GM12878 (cell line): ENCODE data around the gene NDUFV1. TPM values are rescaled to one million over a fixed set of nuclear protein-coding genes. Genes with fewer than 3 reads are reported as not detected.
A peak's percentile ranks its signal among the peaks of the same experiment; 100 is the strongest.

ENCODE experiments used
- ASH2L ChIP-seq: fragments of 300-600, 200-600 bp; sonication (generic); IDR thresholded peaks from 2 replicates; pipeline ENCODE4 v1.6.1; 2017; ENCODE audit warnings: low read depth, mild to moderate bottlenecking, borderline replicate concordance
- BHLHE40 ChIP-seq, 2 experiments: fragments of 450-650 bp in 1 of 2; IDR thresholded peaks; 2 replicates each; pipeline ENCODE4 v1.6.1; 2011 to 2017; ENCODE audit warnings: low read depth in 2 of 2, borderline replicate concordance in 1 of 2, improper control_type of control experiment in 1 of 2, low read length in 1 of 2, mild to moderate bottlenecking in 1 of 2
- BRCA1 ChIP-seq: IDR thresholded peaks from 2 replicates; pipeline ENCODE4 v1.6.1; 2011; ENCODE audit warnings: low read depth, low read length, improper control_type of control experiment
- CREB1 ChIP-seq: IDR thresholded peaks from 2 replicates; pipeline ENCODE4 v1.6.1; 2012; ENCODE audit warnings: low read depth, mild to moderate bottlenecking, inconsistent platforms
- DPF2 ChIP-seq: fragments of 450-650 bp; IDR thresholded peaks from 2 replicates; pipeline ENCODE4 v1.6.1; 2017; ENCODE audit warnings: mild to moderate bottlenecking
- FOXM1 ChIP-seq: IDR thresholded peaks from 2 replicates; pipeline ENCODE4 v1.6.1; 2012; ENCODE audit warnings: low read depth, mild to moderate bottlenecking, inconsistent platforms, low read length, moderate library complexity
- IKZF2 ChIP-seq, 2 experiments: fragments of 450-650 bp; IDR thresholded peaks; 2 replicates each; pipeline ENCODE4 v1.6.1; 2017; ENCODE audit warnings: mild to moderate bottlenecking in 2 of 2, moderate library complexity in 2 of 2
- MEF2A ChIP-seq: IDR thresholded peaks from 2 replicates; pipeline ENCODE4 v1.6.1; 2011; ENCODE audit warnings: low read depth, mild to moderate bottlenecking, low read length, moderate library complexity; ENCODE audit not compliant: insufficient read depth
- MTA2 ChIP-seq: fragments of 450-650 bp; IDR thresholded peaks from 2 replicates; pipeline ENCODE4 v1.6.1; 2016; ENCODE audit warnings: low read depth, mild to moderate bottlenecking, moderate library complexity
- NBN ChIP-seq: fragments of 450-650 bp; IDR thresholded peaks from 2 replicates; pipeline ENCODE4 v1.6.1; 2016
- NFXL1 ChIP-seq: fragments of 450-650 bp; IDR thresholded peaks from 2 replicates; pipeline ENCODE4 v1.6.1; 2017; ENCODE audit warnings: antibody characterized with exemption, mild to moderate bottlenecking, borderline replicate concordance
- NR2C2 ChIP-seq: IDR thresholded peaks from 2 replicates; pipeline ENCODE4 v1.6.1; 2011; ENCODE audit warnings: borderline replicate concordance, low read depth; ENCODE audit not compliant: control insufficient read depth, insufficient read length
- RAD21 ChIP-seq: IDR thresholded peaks from 2 replicates; pipeline ENCODE4 v1.6.1; 2011; ENCODE audit warnings: mild to moderate bottlenecking, low read depth, low read length, moderate library complexity; ENCODE audit not compliant: insufficient read depth
- RBBP5 ChIP-seq: fragments of 200-600 bp; sonication (generic); conservative IDR thresholded peaks from 2 replicates; pipeline ENCODE4 v1.6.1; 2016
- RUNX3 ChIP-seq: IDR thresholded peaks from 2 replicates; pipeline ENCODE4 v1.6.1; 2012; ENCODE audit warnings: low read length, inconsistent platforms
- SREBF1 ChIP-seq: IDR thresholded peaks from 2 replicates; pipeline ENCODE4 v1.6.1; 2012; ENCODE audit warnings: mild to moderate bottlenecking, low read length
- SRF ChIP-seq, 2 experiments: IDR thresholded peaks; 2 replicates each; pipeline ENCODE4 v1.6.1; 2011; ENCODE audit warnings: low read depth in 2 of 2, low read length in 2 of 2, mild to moderate bottlenecking in 1 of 2, moderate library complexity in 1 of 2
- STAT3 ChIP-seq: IDR thresholded peaks from 2 replicates; pipeline ENCODE4 v1.6.1; 2011; ENCODE audit warnings: low read depth, low read length, improper control_type of control experiment
- TAF1 ChIP-seq: IDR thresholded peaks from 2 replicates; pipeline ENCODE4 v1.6.1; 2011; ENCODE audit warnings: mild to moderate bottlenecking, low read depth, low read length, borderline replicate concordance
- WRNIP1 ChIP-seq: IDR thresholded peaks from 2 replicates; pipeline ENCODE4 v1.6.1; 2011; ENCODE audit warnings: low read depth, low read length, improper control_type of control experiment, borderline replicate concordance
- polyA plus RNA-seq, 11 experiments: library from polyadenylated mRNA; depleted of rRNA in 4 of 11; unstranded in 6 of 11; stranded (reverse) in 5 of 11; fragments of >200 nt; fragmentation: Nextera tagmentation in 4 of 11; fragmentation: Illumina TruSeq in 1 of 11; extraction: Ambion mirVana in 4 of 11; extraction: Trizol in 1 of 11; gene quantifications; 1 replicate in 1 of 11; 2 replicates in 10 of 11; pipeline versions ENCODE4 v1.2.1 to v1.2.3, GENCODE V29; 2011 to 2016; ENCODE audit warnings: inconsistent platforms in 2 of 11, missing spikeins in 2 of 11, low read depth in 1 of 11
- total RNA-seq, 4 experiments: library from RNA; depleted of rRNA in 3 of 4; stranded (reverse); fragments of >200 nt in 3 of 4; fragmentation: Illumina TruSeq in 1 of 4; extraction: Trizol in 1 of 4; gene quantifications; 2 replicates each; pipeline versions ENCODE4 v1.2.1 to v1.2.3, GENCODE V29; 2013 to 2021
- TF ChIP-seq, protein P1 (sequence below): fragments of 450-650 bp; formaldehyde crosslinking; IDR thresholded peaks from 2 replicates; pipeline ENCODE4 v1.4.0; 2022; ENCODE audit warnings: mild to moderate bottlenecking, moderate library complexity
- TF ChIP-seq, protein P2 (sequence below): fragments of 450-650 bp; IDR thresholded peaks from 2 replicates; pipeline ENCODE4 v1.6.1; 2016; ENCODE audit warnings: mild to moderate bottlenecking
- TF ChIP-seq, protein P3 (sequence below): IDR thresholded peaks from 2 replicates; pipeline ENCODE4 v1.6.1; 2012; ENCODE audit warnings: low read depth, low read length, improper control_type of control experiment
- TF ChIP-seq, protein P4 (sequence below): IDR thresholded peaks from 2 replicates; pipeline ENCODE4 v1.6.1; 2012; ENCODE audit warnings: low read depth, low read length, improper control_type of control experiment

NDUFV1 gene
- total and polyA plus RNA-seq, 10 of the 15 experiments (the other 5 are each of a cell fraction or from before 2014, with no cell fraction given): 8.2 to 380 (median 231) TPM

DNA sequence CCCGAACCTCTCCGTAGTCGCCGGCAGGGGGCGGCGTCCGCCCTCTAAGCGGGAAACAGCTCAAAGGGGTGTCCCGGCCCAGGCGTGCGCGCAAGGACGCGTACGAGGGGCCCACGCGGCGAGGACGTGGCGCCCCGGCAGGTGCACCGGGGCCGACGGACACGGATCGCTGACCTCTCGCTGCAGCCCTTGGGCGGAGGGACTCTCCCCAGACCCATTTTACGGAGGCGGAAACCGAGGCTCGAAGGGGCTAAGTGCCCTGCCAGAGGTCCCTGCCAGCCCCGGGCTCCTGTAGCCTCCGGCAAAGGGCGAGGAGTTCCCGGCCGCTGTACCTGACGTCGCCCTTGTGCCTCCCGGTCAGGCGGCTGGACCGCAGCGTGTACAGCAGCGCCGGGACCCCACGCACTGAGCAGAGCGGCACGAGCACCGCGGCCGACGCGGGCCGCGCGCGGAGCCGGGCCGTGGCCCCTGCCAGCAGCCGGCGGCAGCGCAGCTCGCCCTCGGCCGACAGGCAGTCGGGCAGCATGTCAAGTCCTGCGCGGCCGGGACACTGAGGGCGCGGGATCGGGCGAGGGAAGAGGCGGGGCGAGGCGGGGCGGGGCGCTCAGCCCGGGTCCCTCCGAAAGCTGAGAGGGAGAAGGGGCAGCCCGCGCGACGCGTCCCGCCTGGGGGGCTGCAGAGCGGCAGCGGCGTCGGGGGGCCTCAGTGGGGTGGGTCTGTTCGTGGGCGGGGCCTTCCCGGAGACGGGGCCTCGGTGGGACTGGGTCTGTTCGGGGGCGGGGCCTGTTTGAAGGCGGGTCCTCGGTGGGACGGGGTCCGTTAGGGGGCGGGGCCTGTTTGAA lies 22.9 kb downstream of the NDUFV1 start, which contains the start of gene NUDT8 (continued):
- no peak; the same call in 1 of the 2 replicates for TF ChIP-seq NFXL1
- TF ChIP-seq, protein P1, sequence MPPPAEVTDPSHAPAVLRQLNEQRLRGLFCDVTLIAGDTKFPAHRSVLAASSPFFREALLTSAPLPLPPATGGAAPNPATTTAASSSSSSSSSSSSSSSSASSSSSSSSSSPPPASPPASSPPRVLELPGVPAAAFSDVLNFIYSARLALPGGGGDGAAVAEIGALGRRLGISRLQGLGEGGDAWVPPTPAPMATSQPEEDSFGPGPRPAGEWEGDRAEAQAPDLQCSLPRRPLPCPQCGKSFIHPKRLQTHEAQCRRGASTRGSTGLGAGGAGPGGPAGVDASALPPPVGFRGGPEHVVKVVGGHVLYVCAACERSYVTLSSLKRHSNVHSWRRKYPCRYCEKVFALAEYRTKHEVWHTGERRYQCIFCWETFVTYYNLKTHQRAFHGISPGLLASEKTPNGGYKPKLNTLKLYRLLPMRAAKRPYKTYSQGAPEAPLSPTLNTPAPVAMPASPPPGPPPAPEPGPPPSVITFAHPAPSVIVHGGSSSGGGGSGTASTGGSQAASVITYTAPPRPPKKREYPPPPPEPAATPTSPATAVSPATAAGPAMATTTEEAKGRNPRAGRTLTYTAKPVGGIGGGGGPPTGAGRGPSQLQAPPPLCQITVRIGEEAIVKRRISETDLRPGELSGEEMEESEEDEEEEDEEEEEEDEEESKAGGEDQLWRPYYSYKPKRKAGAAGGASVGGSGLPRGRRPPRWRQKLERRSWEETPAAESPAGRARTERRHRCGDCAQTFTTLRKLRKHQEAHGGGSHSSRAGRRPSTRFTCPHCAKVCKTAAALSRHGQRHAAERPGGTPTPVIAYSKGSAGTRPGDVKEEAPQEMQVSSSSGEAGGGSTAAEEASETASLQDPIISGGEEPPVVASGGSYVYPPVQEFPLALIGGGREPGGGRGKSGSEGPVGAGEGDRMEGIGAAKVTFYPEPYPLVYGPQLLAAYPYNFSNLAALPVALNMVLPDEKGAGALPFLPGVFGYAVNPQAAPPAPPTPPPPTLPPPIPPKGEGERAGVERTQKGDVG: no peak
- TF ChIP-seq BRCA1: no peak
- TF ChIP-seq NBN: peak; percentile 64
- TF ChIP-seq, protein P2, sequence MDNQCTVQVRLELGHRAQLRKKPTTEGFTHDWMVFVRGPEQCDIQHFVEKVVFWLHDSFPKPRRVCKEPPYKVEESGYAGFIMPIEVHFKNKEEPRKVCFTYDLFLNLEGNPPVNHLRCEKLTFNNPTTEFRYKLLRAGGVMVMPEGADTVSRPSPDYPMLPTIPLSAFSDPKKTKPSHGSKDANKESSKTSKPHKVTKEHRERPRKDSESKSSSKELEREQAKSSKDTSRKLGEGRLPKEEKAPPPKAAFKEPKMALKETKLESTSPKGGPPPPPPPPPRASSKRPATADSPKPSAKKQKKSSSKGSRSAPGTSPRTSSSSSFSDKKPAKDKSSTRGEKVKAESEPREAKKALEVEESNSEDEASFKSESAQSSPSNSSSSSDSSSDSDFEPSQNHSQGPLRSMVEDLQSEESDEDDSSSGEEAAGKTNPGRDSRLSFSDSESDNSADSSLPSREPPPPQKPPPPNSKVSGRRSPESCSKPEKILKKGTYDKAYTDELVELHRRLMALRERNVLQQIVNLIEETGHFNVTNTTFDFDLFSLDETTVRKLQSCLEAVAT: no peak
- TF ChIP-seq BHLHE40 (IDR thresholded peaks at IDR 0.05; ENCODE audit: borderline replicate concordance in 1 of 2, low read depth in 2 of 2, low read length in 1 of 2): peak; percentile 77 to 94; a peak in 3 of 4 replicates
- TF ChIP-seq, protein P3, sequence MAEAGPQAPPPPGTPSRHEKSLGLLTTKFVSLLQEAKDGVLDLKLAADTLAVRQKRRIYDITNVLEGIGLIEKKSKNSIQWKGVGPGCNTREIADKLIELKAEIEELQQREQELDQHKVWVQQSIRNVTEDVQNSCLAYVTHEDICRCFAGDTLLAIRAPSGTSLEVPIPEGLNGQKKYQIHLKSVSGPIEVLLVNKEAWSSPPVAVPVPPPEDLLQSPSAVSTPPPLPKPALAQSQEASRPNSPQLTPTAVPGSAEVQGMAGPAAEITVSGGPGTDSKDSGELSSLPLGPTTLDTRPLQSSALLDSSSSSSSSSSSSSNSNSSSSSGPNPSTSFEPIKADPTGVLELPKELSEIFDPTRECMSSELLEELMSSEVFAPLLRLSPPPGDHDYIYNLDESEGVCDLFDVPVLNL: peak; percentile 80; the same call in 1 of the 2 replicates
- no peak for TF ChIP-seq SRF (IDR thresholded peaks at IDR 0.05; ENCODE audit: low read depth in 2 of 2, low read length in 2 of 2)
- TF ChIP-seq NR2C2: no peak
- no peak for TF ChIP-seq FOXM1
- no peak for TF ChIP-seq RBBP5
- TF ChIP-seq RUNX3: no peak
- no peak for TF ChIP-seq WRNIP1
- TF ChIP-seq TAF1: no peak
- TF ChIP-seq IKZF2 (IDR thresholded peaks at IDR 0.05): peak; percentile 28 to 37; a peak in 2 of 4 replicates
- TF ChIP-seq RAD21: peak; percentile 79
- no peak for TF ChIP-seq ASH2L
- no peak for TF ChIP-seq SREBF1
- TF ChIP-seq STAT3: no peak
- no peak for TF ChIP-seq MTA2
- TF ChIP-seq CREB1: peak; percentile 71; the same call in 1 of the 2 replicates
- TF ChIP-seq, protein P4, sequence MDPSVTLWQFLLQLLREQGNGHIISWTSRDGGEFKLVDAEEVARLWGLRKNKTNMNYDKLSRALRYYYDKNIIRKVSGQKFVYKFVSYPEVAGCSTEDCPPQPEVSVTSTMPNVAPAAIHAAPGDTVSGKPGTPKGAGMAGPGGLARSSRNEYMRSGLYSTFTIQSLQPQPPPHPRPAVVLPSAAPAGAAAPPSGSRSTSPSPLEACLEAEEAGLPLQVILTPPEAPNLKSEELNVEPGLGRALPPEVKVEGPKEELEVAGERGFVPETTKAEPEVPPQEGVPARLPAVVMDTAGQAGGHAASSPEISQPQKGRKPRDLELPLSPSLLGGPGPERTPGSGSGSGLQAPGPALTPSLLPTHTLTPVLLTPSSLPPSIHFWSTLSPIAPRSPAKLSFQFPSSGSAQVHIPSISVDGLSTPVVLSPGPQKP: no peak
- TF ChIP-seq DPF2: peak; percentile 97
- TF ChIP-seq MEF2A: no peak
